Hematopoietic multipotent progenitor cell treated with erythropoietin and hydrocortisone succinate and interleukin-3 and kit ligand, for 17 days (in vitro differentiated cells): ENCODE results near the gene DPP4.
"Not testable (repeated sequence)": the region's sequence is repeated elsewhere in the genome, so short reads cannot be mapped to it uniquely, and the experiment has no call there.

ENCODE experiments used
- DNase-seq: peaks from one replicate; pipeline ENCODE4 v3.0.0-alpha.2; 2015; ENCODE audit warnings: low spot score

The DPP4 gene

DNA sequence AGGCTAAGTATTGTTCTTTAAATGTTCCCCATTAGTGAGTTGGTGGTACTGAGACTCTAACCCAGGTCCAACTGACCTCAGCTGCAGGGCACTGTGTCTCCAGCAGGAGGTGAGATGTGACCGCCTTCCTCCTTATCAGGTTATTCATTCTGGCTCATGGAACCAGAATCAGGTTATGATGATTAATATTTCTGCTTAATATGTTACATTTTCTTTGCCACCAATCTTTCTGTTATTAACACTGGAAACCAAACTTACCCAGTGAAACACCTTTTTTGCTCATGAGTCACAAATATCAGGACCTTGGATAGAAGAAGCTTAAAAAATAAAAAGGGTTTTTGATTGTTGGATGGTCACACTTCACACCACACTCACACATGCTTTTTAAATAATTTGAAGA lies 85.4 kb downstream of the DPP4 start:
- no peak for DNase-seq

DNA sequence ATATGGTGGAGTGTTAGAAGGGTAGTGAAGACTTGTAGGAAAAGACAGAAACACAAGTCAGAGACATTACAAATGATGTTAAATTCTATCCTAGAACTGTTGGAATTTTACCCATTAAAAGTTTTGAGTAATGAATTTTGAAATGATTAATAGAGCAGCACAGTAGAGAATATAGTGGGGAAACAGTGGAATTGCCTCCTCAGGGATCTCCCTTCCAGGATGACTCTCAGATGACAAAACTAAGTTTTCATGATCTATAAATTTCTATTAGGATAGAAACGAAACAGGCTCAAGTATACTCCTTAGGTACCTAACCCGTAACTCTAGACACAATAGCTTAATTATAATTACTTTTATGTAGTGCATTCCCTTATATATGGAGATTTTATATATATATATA lies 86.7 kb downstream of the DPP4 start:
- no peak for DNase-seq

DNA sequence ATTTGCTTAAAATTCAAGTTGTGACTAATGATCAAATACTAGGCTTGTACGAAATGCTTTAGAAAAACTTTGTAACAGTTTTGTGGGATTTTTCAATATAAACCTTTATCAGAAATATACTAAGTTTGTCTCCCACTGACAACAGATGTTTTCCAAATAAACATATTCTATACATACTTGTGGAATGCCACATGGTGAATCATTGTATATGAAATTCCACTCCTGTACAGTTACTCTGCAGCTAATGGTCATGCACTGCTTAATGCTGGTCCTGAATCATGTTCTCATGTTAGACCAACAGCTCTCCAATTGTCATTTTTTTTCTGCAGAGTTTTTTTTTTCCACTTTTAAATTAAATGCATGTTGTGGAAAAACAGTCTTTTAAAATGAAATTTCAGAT lies 90.1 kb downstream of the DPP4 start:
- DNase-seq: no peak

DNA sequence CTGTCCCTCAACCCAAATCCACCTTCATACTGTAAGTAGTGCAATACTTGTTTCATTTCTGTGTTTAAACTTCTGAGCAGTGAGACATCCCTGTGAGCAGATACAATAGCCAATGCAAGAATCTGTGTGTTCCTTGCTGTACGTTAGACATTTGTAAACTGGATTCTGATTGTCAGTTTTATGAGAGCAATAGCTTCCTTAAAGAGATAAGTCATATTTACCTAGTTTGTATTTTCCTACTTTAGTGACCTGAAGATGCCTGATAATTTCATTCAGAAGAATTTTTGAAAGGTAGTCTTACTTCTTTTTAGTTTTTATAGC lies 90.7 kb downstream of the DPP4 start:
- DNase-seq: no peak

DNA sequence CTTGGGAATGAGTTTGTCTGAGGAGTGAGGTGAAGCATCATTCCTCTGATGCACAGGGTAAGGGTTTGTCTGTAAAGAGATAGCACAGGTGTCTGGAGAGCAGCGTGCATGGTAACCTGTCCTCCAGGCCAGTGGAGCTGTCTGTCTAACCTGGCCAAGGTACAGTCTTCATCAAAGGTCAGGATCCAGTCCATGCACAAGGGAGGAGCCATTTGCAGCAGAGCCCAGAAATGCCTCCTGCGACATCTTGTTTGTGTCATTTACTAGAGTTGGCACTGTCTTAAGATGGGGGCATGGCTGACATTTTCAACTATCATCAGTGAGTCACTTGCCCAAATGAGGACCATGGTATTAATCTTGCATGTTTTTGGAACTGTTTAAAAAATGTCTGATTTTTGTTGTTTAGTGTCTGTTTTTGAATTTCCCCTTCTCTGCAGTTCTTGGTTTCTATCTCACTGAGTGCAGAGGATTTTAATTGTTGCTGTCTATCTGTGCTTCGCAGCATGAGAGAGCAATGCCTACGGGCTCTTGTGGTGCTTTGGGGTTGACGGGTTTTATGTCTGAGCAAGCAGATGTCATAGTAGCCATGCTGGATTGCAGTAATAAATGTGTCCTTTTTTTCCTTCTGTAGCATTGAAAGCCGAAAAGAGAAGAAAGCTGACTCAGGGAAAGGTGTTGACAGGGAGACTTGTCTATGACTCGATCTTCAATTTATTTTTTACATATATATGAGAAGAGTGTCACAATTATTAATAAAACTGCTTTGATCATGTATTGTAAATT lies 91.3 kb downstream of the DPP4 start:
- no peak for DNase-seq

DNA sequence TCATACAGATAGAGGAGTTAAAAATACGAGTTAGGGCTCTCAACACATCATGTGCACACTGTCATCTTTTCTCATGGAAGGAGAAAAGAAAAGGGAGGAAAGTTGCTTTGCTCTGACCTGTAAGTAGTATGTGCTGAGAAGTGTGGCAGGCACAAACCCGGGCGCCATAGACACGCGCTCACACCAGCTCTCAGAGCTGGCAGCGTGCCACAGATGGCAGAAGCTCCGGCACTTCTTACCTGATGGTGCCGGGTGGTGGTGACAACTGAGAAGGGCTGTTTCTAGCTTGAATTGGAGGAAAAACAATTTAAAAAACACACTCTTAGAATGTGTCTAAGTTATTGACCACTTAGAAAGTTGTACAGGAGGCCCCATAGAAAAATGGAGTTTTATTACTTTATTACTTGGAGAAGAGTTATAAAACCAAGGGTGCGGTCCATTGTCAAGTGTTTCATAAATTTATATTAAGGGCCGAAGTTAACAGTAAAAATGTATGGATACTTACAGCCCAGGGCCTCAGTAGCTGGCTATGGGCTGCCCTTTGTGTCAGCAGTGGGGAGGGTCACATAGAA lies 92.2 kb downstream of the DPP4 start:
- no peak for DNase-seq

DNA sequence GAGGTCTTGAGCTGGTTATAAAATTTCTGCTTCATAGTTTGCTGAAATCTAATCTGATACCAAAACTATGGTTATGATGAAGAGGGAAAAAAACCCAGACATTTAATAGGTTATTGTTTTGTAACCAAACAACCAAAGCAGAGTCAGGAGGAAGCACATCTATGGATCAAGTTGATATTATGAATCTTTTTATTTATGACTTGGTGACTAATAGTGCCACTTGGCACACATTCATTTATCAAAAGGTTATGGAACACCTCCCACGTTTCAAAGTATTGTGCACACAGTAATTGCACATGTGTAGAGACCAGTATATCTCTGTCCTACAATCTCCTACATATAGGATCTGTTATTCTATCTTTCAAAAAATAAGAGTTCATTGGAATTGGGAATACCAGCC lies 93.0 kb downstream of the DPP4 start:
- DNase-seq: no peak

DNA sequence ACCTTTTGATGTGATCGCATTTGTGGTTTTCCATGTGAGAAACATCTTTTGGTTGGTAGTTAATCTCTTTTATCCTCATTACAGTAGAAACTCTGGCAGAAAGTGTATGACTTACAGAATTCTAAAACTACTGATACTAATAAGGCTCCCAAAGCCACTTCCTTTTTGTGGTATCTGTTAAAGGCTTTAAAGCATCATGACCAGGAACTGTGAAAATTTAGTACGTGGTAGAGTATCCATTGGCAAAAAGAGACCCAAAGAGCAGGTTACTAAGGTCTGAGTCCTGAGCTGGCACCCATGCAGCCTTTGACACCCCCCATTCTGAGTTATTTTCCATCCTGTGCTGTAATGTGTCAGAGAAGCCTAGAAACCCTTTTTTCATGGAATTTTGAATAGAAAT lies 94.5 kb downstream of the DPP4 start:
- no peak for DNase-seq

DNA sequence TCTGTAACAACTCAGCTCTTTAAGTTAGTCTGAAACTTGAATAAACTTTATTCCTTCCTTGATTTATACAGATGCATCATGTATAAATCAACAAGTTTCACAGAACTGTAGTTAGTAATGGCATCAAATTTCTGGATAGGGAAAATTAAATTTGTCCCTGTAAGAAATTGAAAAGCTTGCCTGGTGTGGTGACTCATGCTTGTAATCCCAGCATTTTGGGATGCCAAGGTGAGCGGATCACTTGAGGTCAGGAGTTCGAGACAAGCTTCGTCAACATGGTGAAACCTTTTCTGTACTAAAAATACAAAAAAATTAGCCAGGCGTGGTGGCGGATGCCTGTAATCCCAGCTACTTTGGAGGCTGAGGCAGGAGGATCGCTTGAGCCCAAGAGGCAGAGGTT lies 96.1 kb downstream of the DPP4 start:
- DNase-seq: not testable (repeated sequence)

DNA sequence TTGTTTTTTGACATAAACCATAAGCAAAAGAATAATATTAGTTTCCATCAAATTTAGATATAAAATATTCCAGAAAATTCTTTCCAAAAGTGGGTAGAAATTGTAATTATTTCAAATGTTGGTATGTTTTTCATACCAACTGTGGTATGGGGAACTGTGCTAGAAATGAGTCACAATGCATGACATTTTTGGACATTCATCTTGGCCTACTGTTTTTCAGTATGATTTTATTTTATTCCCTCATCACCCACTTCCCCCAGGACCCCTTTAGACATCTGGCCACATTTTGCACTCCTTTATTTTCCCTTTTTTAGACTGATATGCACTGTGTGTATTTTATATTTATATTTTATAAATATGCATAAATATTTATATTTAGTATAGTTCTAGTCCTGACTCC lies 97.1 kb downstream of the DPP4 start:
- DNase-seq: no peak

DNA sequence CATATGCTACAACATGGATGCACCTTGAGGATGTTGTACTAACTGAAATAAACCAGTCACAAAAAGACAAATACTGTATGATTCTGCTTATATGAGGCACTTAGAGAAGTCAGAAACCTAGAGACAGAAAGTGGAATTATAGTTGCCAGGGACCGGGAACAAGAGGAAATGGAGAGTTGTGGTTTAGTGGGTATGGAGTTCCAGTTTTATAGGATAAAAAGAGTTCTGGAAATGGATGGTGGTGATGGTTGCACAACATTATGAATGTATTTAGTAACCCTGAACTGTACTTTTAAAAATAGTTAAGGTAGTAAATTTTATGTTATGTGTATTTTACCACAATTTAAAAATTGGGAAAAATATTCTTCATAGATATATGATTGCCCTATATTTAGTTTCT lies 97.7 kb downstream of the DPP4 start:
- DNase-seq: no peak

DNA sequence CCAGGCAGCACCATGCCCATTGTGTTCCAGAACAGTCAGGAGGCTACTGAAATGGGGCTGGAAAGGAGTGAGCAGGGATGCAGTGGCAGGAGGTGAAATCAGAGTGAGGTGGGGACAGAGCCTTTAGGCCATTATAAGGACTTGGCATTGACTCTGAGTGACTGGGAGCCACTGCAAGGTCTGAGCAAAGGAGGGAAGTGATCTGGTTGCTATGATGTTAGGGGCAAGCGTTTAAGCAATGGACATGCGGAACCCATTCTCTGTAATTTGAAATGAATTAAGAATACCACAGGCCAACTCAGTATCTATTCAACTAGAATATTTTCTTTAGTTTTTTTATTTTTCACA lies 98.2 kb downstream of the DPP4 start:
- DNase-seq: no peak

DNA sequence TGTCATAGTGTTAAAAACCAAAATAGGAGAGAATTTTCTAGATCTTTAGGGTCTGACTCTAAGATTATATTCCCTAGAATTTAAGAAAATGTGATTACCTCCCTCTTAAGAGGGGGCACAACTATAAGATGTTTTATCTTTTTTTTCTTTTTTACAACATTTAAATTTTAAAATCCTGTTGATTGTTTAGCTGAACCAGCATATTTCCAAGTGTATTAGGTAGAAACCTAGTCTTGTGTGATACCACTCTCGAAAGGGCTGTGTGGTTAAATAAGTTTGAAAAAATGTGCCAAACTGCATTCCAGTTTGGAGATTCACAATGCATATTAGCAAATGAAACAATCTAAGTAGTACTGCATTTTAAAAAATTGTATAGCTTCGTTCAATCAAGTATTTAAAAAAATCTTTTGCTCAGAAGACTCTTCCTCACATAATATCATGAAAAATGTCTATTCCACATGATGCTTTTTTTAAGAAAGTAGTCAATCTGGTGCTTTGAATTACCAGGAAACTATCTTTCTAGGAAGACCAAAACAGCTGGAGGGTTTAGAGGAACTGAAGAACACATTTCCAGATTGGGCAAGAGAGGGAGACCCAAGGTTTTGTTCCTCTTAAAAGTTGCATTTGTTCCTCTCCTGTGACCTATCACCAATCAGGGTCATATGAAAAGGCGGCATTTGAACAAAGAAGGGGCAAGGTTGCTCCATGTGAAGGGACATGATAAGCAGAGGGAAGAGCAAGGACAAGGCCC lies 98.8 kb downstream of the DPP4 start:
- no peak for DNase-seq

DNA sequence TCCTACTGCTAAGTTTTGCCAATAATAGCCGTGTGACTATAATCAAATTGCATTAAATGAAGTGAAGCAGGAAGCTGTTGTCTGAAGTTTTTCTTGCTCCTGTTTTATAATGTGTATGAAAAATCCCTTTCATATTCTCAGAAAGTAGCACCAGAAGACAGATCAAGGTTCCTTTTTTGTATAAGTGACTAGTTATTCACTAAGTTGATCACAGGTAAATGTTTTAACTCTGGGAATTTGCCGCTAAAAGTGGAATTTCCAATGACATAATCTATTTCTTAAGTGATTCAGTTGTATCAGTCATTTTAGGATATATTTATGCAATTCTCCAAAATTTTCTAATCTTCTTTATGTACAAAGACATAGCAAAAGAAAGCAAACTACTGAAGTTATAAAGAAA lies 99.6 kb downstream of the DPP4 start:
- DNase-seq: no peak

DNA sequence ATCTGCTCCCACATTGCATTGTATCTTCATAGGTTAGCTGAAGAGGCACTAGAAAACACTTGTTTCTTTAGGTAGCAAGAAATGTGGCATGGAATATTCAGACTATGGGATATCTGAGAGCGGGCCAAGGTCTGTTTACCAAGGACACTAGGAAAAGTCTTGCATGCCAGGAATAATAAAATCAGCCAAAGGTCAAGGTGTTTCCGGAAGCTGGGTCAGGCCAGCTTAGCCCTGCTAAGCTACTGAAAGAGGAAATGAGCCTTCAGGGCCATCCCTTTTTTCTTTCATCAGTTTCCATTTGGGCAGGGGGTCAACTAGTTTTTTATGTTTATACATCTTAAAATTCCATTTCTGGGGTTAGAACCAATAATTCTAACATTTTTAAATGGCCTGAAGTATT lies 101.1 kb downstream of the DPP4 start:
- DNase-seq: no peak

DNA sequence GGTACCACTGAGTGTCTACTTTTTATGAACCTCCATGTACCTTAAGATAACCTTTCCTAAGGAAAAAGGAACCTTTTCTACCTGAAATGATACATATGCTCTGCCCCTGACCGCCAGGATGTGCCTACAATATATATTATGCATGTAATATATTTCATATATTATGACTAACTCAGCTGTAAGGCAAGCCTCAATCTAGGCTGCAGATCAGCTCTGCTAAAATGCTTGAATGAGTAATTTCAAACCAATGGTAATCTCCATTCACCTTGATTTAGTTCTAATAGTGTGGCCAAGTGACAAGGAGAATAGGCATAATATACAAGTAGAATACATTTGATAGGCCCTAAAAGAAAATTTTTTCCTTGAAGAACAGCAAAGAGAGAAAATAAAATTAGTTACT lies 101.8 kb downstream of the DPP4 start:
- no peak for DNase-seq

DNA sequence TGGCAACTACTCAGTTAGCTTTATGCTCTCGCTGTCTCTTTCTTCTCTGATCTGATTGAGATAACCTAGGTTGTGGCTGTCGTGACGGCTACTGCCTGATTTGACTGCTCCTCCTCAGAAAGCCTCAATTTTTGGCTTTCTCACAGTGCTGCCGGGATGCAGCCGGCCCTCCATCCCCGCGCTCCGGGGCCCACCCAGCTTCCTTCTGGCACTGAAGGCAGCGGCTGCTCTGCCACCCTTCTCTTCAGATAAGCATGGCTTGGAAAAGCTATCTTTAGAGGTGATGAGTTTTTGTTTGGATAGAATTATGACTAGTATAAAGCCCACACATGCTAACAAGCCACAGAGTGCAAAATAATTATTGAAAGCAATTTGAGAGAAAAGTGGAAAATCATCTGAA lies 102.5 kb downstream of the DPP4 start:
- no peak for DNase-seq

DNA sequence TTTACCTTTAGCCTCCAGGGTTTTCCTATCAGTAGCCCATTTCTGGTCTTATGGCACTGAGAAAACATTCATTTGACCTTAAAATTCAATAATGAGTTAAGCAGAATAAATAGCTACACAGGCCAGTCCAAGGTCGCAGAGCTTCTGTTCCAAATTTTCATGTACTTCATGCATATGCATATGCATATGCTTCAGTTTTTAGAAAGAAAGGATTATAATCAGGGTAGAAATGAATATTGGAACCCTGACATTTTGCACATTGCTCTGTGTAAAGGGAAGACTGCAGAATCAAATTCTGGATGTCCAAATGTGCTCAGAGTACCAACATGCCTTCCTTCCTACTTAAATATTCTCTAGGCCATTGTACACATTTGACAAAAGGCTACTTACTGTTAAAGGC lies 104.9 kb downstream of the DPP4 start:
- DNase-seq: no peak

DNA sequence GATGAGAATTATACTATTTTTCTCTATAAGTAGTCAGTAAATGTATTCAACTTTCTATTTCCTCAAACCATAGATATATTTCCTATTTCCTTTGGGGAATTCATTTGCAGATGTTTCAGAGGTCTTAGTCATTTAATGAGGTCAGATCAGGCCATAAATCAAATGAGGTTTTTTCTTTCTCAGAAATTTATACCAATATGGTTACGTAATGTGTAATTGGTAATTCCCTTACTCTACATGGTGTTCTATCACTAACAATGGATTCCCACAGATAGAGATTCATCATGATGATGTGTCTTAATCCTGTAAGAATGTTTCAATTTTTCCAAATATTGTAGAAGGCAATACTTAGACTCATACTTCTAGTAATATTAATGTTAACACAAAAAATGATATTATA lies 108.0 kb downstream of the DPP4 start:
- no peak for DNase-seq

DNA sequence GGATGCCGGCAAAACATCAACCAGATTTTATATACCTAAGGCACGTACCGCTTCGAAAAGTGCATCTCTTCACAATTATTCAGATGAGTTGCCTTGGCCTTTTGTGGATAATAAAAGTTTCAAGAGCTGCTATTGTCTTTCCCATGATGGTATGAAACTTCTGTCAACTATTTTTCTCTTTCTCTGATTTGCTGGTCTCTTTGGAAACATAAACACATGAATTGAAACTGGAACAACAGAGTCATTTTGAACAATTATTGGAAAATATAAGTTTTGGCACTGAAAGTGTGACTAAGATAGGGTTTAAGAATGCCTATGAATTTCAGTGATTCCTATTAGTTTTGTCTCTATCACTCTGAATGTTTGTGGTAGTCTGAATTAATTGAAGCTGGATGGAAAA lies 109.9 kb downstream of the DPP4 start:
- DNase-seq: no peak

DNA sequence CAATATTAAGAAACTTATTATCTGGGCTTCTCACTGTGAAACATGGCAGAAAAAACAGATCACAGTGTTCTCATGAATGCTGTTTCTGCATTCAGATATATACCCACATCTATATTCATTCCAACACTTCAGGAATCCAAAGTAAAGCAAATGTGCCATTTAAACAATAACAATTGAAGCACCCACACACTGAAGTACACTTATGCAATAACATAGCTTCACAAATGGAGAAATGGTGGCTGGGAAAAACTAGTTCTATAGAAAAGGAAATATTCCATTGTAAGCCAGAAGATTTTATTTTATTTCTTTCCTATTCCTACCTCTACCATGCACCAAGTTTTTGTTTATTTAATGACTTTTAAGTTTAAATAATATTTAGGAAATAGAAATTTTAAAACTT lies 111.9 kb downstream of the DPP4 start:
- no peak for DNase-seq

DNA sequence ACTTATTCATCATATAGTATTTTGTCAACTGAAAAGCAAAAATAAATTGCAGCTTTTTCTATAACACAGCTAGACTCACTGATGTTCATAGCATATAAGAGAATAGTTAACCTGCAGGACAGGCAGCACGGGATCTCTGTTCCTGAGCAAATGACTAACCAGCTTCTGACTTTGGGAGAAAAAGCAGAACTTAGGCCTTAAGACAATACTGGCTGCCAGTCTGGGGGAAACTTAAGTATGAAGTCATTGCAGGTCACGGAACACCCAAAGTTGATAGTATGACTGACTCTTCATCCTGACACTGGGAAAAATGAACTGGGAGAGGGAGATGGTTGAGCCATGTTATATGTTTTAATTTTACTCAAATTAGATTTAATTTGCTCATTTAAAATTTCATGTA lies 113.0 kb downstream of the DPP4 start:
- no peak for DNase-seq

DNA sequence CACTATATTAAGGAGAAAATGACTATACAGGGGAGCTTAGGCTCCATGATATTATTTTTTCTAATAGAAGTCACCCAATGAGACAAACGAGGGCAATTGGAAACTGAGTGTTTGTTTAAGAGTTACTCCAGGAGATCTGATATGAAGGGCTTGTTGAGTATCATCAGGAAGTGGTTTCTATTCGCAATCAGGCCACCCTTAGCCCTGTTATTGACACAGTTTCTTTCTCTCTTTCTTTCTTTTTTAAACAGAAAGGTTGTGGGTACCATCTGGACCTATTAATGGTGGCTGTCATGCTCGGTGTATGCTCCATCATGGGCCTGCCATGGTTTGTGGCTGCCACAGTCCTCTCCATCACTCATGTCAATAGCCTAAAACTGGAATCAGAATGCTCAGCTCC lies 117.3 kb downstream of the DPP4 start:
- no peak for DNase-seq

DNA sequence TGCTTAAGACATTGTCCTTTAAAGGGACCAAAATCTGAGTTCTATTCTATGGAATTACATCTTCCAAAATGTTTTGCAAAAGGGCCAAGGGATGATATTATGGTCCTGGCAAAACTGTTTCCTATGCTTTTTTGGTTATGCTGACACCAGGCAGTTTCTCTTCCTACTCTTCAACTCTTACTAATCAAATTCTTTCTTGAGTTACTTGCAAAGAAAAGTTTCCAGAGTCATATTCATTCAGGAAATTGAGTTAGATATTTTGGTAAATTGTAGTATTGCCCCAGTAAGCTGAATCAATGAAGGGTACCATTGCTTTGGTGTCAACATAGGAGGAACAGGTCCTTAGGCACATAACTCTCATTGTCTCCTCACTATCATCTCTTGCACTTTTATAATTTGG lies 118.8 kb downstream of the DPP4 start:
- no peak for DNase-seq
